A204.1 (cell line): ENCODE measurements around the gene PANK4.
"Not testable (repeated sequence)": the region's sequence is repeated elsewhere in the genome, so short reads cannot be mapped to it uniquely, and the experiment has no call there.

Experiments used
- FAIRE-seq: peaks from 2 replicates; lab custom pipeline; 2012; peaks lifted over from hg19 to GRCh38; lab: Jason Lieb, UNC

The PANK4 gene

DNA sequence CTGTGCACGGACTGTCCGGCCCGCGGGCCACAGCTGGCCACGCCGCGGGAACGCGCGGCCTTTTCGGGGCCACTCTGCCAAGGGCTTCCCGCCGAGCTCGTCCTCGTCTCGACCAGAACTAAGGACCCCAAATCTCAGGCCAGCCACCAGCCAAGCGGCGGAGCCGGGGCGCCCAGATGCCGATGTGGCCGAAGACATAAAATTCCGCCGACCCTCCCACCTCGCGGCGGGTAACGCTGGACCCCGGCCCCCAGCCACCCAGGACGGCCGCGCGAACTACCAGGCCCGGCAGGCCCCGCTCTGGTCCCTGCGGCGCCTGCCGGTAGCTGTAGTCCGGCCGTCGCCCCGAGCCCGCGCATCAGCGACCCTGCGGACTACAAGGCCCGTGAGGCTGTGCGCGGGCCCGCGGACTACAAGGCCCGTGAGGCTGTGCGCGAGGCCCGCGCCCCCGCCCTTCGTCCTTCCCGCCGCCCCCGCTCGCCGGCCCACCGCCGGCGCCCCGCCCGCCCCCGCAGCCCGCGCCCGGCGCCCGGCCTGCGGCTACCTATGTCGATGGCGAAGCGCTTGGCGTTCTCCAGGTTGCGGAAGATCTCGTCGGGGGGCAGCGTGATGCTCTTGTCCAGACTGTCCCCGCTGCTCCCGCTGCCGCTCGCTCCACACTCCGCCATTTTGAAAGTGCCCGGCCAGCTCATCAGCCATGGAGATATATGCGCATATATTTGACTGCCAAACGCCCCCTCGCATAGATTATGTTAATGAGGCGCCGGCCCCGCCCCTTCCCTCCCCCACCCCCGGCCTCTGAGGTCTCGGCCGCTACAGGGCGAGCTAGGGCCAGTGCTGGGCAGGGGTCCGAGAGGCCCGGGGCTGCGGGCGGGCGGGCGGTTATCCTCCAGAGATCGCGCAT is at the start of gene PANK4:
Gene PANK4, minus strand, starts transcription at position 677 of the 904 bp plus-strand sequence. Its CDS starts 9 bp downstream, at position 668.
- FAIRE-seq: no peak

DNA sequence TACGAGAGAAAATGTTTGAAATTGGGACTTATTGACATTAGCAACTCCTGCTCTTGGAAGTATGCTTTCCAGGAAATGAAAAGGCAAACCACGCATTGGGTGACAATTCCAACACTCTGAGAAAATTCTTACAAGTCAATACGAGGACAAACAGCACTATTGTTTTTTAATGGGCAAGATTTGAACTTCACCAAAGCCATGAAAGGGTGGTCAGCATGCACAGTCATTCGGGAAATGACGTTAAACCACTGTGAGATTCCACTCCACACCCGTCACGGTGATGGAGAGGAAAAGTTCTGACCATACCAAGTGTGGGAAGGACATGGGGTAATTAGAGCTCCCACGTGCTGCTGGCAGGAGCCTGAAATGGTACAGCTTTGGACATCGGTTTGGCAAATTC is 48.0 kb upstream of the PANK4 start:
- FAIRE-seq: no peak

DNA sequence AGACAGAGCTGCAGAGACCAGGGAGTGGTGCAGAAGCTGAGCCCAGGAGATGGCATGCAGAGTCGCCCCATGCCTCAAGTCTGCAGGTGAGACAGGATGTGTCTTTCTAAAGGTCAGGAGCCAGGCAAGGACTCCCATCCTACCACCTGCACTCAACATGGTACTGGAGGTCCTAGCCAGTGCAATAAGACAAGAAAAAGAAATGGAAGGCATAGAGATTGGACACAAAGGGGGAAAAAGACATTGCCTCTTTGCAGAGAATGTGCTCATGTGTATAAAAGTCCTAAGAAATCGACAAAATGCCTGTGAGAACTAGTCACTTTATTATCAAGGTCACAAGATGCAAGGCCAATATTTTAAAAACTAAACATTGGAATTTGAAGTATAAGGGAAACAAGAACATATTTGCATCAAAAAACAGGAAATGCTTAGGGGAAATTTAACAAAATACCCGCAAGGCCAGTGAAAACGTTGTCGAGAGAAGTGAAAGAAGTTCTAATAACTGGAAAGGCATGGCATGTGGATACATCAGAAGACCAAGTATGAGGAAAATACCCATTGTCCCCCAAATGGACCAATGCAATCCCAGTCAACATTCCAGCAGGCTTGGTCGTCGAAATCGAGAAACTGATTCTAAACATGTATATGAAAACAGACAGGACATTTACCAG is 47.0 kb upstream of the PANK4 start:
- FAIRE-seq: no peak

DNA sequence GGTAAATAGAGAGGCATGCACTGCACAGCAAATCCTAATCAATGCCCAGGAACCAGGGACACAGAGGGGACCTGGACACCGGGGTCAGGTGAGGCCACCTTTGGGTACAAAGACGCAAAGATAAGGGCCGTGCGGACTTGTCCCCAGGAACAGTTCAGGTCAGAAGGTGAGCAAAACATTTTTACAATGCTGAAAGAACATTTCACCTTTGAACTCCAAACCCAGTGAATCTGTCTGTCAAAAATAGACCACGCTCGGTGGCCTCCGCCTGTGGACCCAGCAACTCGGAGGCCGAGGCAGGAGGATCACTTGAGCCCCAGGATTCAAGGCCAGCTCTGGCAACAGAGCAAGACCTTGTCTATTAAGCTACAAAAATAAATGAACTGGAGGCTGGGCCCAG is 45.0 kb upstream of the PANK4 start:
- no peak for FAIRE-seq

DNA sequence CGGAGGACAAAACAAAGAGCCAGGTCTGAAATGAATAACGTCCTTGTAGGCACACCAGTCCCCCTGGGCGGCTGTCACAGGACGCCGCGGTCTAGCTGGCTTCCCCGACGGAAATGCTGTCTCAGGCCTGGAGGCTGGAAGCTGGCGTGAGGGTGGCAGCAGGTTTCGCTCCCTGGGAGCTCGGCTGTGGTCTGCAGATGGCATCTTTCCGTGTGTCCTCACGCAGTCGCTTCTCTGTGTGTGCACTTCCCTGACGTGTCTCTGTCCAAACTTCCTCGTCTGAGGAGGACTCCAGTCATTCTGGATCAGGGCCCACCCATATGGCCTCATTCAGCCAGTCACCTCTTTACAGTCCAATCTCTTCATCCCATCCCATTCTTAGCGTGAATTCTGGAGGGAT is 43.9 kb upstream of the PANK4 start:
- no peak for FAIRE-seq

DNA sequence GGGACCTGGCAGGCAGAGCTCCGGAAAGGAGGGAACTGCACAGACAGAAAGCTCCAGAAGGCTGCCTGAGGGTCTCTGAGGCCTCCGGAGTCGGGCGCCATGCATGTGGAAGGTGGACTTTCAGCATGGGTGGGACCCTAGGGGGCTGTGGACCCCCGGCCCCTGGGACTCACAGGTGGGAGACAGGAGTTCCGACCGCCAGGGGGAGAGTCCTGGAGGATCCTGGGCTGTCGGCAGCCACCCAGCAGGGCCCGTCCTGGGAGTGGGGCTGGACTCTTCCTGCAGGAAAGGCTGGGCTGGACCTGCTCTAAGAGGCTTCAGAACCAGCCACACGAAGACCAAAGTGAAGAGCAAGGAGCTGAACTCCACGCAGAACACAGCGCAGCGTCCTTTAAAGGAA is 43.3 kb upstream of the PANK4 start:
- not testable (repeated sequence) for FAIRE-seq

DNA sequence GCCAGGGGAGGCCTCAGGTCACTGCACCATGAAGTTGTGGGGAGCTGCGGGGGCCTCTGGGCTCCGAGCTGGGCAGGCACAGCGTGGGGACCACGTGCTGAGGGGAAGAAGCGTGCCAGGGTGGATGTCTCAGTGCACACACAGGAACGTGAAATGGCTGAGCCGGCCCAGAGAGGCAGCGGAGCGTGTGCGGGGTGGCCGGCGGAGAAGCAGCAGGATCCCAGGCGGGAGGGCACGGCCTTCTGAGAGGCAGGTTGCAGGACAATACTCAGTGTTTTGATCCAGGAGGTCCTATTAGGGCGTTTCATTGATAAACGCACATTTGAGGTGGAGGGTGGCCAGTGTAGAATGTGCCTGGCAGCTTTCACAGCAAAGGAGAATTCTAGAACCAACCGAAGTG is 42.7 kb upstream of the PANK4 start:
- FAIRE-seq: no peak

DNA sequence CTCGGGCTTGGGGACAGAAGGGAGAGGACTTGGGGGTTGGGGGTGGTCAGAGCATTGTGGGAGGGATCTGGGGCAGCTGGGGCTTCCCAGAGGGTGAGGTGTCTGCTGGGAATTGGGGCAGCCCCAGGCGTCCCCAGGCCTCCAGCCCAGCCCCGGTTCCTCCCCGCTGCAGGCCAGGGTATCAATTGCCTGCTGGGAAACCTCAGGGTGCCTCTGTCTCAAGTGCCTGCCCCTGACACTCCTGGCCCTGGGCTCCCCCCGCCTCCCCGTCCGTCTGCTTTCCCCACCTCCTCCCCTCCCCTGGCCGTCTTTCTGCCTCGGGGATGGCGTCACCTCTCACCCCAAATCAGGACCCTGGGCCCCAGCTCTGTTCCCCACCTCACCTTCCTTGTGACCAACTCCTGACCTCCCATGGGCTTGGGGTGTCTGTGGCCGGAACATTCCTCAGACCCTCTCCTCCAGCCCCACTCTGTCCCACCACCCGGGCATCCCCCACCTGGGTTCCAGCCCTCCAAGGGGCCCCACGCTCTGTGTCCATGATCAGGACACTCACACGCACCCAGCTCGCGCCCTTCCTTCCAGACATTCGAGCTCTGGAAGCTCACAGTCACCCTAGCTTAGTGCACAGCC is 41.9 kb upstream of the PANK4 start:
- FAIRE-seq: not testable (repeated sequence)

DNA sequence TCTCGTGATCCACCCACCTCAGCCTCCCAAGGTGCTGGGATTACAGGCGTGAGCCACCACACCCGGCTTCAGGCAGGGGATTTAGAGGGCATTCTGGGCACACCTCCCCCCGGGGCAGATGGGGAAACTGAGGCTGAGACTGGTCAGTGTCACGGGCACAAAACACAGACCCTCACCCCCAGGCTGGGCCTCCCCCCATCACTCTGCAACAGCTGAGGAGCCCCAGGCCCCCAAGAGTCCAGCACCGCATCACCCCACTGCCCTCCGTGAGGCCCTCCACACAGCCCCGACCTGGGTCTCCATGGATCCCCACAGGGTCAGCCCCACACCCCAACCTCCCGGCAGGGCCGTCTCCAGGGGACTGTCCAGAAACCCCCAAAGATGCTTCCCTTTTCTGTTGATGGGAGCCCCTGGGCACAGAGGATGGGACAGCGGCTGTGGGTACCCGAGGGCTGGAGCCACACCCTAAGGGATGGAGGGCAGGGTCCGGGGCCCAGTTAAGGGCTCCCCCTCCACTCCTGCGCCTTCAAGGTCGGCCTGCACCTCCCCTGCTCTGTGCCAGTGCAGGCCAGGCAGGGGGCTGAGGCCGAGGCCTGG is 40.8 kb upstream of the PANK4 start:
- no peak for FAIRE-seq

DNA sequence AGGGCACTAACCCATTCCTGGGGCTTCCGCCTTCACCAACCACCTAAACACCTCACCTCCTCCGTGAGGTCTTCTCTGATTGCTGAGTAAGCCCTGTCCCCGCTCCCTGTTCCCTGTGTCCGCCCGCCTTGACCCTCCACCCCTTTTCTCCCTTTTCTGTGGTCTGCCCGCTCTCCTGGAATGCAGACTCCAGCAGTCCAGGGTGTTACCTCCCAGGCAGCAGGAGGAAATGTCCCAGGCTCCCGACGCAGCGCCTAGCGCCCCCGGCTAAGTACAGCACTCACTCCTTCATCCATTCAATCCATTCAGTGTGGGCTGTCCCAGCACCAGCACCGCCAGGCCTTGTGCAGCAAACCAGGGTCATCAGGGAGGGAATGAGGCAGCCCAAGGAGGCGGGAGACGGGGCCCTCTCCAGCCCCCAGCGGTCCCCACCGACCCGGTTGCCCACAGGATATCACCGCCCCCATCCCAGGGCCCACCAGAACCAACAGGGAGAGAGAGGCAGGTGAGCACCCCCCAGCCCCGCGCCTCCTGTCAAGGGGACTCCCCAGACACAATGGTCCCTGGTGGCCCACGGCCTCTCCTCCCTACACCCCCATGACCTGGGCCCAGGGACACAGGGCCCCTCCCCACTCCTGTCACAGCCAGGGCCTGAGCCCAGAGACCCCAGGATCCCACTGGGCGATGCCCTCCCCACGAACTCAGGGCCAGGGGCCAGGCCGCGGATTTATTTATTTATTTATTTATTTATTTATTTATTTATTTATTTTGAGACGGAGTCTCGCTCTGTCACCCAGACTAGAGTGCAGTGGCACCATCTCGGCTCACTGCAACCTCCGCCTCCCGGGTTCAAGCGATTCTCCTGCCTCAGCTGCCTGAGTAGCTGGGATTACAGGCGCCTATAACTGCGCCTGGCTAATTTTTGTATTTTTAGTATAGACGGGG is 40.0 kb upstream of the PANK4 start:
- no peak for FAIRE-seq

DNA sequence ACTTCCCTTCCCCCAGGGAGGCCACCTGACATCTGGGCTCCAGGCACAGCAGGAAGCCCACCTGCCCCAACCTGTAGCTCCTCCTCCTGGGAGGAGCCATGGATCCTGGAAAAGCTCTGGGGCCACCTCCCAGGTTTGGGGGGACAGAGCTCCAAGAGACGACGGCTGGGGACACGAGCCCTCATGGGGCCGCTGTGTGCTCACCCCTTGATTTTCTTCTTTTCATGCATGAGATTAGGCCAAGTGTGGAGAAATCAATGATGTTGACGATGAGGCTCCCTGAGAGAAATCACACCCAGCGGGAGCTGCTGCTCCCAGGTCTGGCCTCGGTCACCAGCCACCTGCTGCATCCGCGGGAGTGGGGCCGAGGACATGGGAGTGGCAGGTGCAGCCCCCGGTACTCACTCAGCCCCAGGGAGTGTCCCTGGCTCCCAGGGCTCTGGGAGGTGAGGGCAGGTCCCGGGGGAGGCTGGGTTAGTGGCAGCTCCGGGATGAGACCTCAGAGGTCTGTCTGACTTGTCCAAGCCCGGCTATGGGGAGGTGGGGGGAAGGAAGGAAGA is 38.5 kb upstream of the PANK4 start:
- FAIRE-seq: no peak

DNA sequence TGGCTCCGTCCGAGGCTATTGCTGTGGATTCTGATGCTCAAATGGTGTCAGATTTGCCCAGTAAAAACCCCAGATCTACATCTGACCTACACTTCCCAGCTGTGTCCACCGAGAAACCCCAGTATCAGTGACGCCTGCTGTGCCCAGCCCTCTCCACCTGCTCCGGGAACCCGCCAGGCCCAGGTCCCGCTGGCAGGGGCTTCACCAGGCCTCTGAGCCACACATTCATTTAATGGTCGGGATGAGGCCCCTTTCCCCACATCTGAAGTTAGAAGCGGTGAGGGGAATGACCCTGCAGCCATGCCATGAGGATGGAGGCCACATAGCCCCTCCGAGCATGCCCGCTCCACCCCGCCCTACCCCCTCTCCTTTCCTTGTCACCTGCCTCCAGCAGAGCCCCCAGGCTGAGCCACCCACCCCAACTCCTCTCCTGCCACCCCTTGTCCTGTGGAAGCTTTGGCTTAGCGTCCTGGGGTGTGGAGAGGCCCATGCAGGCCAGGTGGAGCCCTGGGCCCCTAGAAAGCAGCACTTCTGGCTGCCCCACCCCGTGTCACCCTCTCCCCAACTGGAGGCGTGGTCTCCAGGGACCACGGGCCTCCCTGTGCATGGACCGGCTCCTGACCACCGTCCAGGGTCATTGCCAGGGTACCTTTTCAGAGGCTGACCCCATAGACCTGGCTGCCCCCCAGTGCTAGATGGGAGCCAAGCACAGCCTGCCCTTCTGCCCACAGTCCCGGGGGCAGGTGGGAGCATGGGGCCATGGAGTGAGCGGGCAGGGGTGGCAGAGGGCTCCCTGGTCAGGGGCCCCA is 37.8 kb upstream of the PANK4 start:
- no peak for FAIRE-seq

DNA sequence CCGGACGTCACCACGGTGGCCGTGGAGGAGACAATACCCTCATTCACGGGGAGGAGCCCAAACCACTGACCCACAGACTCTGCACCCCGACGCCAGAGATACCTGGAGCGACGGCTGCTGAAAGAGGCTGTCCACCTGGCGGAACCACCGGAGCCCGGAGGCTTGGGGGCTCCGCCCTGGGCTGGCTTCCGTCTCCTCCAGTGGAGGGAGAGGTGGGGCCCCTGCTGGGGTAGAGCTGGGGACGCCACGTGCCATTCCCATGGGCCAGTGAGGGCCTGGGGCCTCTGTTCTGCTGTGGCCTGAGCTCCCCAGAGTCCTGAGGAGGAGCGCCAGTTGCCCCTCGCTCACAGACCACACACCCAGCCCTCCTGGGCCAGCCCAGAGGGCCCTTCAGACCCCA is 36.8 kb upstream of the PANK4 start:
- no peak for FAIRE-seq

DNA sequence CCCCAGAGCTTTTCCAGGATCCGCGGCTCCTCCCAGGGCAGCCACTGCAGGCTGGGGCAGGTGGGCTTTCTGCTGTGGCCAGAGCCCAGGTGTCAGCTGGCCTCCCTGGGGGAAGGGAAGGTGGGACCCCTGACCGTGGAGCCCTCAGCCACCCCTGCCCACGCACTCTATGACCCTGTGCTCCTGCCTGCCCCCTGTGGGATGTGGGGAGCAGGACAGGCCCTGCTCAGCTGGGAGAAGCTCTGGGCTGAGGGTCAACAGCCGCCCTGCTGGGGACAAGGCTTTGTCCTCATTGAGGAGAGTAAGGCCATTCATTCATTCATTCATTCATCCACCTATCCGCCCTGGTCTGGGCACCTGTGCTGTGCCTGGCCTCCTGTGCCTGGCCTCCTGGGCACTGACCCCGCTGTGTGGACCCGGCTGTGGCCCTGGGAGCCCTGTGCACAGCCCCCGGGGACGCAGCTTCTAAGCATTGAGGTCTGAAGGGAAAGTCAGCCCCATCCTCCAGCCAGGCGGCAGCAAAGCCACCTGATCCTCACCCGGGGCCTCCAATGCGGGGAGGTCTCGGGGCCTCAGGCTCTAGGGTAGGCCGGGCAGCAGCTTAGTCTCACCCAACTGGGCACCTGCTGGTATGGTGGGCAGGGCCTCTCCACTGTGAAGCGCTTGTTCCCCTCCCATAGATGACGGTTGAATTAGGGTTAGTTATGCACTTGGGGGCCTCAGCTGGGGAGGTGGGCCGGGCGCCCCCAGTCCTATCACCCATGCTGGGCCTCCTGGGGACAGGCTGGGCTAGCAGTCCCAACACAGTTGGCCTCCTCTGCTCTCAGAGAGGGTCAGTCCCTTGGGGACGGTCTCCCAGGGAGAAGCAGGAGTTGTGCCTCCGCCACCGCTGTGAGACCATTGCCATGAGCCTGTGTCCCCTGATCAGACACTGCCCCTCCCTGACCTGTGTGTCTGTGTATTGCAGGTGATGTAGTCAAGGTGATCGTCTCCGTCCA is 35.8 kb upstream of the PANK4 start:
- no peak for FAIRE-seq

DNA sequence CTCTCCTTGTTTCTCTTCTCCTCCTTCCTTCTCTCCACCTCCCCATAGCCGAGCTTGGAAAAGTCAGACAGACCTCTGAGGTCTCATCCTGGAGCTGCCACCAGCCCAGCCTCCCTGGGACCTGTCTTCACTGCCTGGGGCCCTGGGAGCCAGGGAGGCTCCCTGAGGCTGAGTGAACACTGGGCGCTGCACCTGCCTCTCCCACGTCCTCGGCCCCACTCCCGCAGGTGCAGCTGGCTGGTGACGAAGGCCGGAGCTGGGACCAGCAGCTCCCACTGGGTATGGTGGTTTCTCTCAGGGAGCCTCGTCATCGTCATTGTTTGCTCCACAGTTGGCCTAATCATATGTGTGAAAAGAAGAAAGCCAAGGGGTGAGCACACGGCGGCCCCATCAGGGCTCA is 35.0 kb upstream of the PANK4 start:
- no peak for FAIRE-seq

DNA sequence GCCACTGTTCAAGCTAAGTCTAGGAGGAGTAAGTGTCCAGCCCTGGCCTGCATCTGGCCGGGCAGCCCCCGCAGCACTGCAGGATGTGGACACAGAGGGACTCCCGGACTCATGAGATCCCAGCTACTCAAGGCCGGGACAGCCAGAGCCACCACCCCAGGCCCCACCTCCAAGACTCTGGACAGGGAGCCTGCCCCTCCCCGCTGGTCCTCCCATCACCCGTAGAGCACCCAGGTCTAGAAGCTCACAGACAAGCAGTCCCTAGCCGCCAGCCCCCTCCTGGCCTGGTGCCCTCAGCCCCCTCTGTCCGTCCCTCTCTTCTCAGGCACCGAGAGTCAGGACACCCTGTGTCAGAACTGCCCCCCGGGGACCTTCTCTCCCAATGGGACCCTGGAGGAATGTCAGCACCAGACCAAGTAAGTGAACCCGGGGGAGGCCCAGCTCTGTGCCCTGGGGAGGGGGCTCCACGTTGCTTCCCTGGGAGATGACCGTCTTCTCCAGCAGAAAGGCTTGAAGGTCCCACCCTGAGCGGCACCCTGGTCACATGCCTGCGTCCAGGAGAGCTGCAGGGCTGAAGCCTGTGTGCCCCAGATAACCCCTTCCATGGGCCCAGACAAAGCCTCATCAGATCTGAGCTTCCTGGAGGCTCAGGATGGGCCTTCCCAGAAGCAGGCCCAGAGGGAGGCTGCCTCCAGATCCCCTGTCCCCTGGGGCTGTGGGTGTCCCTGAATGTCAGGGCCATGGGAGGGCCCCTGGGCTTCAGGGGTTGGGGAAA is 34.1 kb upstream of the PANK4 start:
- FAIRE-seq: no peak

DNA sequence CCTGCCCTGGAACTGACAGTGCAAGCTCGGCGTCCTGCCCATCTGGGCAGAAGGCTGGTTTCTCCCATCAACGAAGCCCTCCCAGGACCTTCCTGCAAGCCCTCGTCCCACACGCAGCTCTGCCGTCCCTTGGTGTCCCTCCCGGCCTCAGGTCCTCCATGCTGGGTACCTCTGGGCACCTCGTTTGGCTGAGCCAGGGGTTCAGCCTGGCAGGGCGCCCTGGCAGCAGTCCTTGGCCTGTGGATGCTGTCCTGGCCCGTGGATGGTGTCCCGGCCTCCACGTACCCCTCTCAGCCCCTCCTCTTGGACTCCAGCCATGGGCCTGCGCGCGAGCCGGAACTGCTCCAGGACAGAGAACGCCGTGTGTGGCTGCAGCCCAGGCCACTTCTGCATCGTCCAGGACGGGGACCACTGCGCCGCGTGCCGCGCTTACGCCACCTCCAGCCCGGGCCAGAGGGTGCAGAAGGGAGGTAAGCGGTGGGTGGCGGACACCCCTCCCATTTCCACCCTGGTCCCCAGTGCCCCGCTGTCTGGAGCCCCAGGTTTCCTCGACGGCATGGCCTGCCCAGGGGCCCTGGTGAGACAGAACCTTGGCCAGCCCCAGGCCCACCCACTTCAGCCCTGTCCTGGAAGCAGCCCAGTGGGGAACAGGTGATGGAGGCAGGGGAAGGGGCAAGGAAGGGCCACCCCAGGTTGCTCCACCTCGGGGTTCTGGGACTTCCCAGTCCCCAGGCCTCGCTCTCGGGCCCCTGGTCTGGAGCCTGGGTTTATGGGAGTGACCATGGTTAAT is 33.3 kb upstream of the PANK4 start:
- no peak for FAIRE-seq

DNA sequence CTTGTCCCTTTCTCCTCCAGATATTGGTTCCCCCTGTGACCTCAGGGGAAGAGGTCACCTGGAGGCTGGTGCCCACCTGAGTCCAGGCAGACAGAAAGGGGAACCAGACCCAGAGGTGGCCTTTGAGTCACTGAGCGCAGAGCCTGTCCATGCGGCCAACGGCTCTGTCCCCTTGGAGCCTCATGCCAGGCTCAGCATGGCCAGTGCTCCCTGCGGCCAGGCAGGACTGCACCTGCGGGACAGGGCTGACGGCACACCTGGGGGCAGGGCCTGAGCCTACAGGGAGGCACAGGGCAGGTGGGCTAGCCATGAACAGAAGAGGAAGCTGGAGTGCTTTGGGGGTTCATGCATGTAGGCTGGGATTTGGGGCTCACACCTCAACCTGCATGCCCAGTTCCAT is 32.5 kb upstream of the PANK4 start:
- no peak for FAIRE-seq
